PC-3 (cell line): ENCODE data around the gene THBS2. TPM values are rescaled to one million over a fixed set of nuclear protein-coding genes. Genes with fewer than 3 reads are reported as not detected.

Experiments
- ATAC-seq: fragments of 200-7000 bp; cut with Tn5 transposase; 2 replicates; pipeline ENCODE4 v1.9.1; 2020; ENCODE audit warnings: mild to moderate bottlenecking, moderate library complexity
- BruUV-seq: library from RNA; stranded (reverse); fragments of 400-500 nt; replicated peaks from 2 replicates; lab custom pipeline; 2021; lab: Mats Ljungman, UMichigan
- CTCF ChIA-PET: fragments of 300-600 bp; sonication (Branson Sonifier 250); formaldehyde crosslinking; loops from one replicate; lab custom pipeline; 2022; ENCODE audit warnings: antibody characterized with exemption; lab: Charles Lee
- POLR2A ChIA-PET: fragments of 300-600 bp; sonication (Branson Sonifier 250); formaldehyde crosslinking; loops from one replicate; lab custom pipeline; 2022; ENCODE audit warnings: antibody characterized with exemption; ENCODE audit not compliant: unreplicated experiment; lab: Charles Lee
- DNase-seq: peaks from one replicate; pipeline ENCODE4 v3.0.0-alpha.2; 2015
- H2AFZ ChIP-seq: fragments of 300-600 bp; sonication (generic); 2 replicates; pipeline ENCODE4 v1.6.0; 2016; ENCODE audit warnings: antibody characterized with exemption, low read length
- H3F3A ChIP-seq: fragments of 300-600 bp; sonication (generic); one replicate; pipeline ENCODE4 v1.6.0; 2017; ENCODE audit warnings: antibody characterized with exemption, low read length, control low read depth, mild to moderate bottlenecking; ENCODE audit not compliant: unreplicated experiment
- H3K27ac ChIP-seq: fragments of 300-600 bp; sonication (generic); 2 replicates; pipeline ENCODE4 v1.5.1; 2016; ENCODE audit warnings: mild to moderate bottlenecking, low read length
- H3K27me3 ChIP-seq: fragments of 300-600 bp; sonication (generic); 2 replicates; pipeline ENCODE4 v1.6.1; 2016; ENCODE audit warnings: low read length, mixed read lengths
- H3K36me3 ChIP-seq: fragments of 300-600 bp; sonication (generic); 2 replicates; pipeline ENCODE4 v1.6.1; 2016; ENCODE audit warnings: low read depth, mixed run types, low read length, mixed read lengths
- H3K4me1 ChIP-seq: fragments of 300-600 bp; sonication (generic); 2 replicates; pipeline ENCODE4 v1.5.1; 2016; ENCODE audit warnings: low read length; ENCODE audit not compliant: insufficient read depth
- H3K4me2 ChIP-seq: fragments of 300-600 bp; sonication (generic); 2 replicates; pipeline ENCODE4 v1.6.0; 2016; ENCODE audit warnings: low read length
- H3K4me3 ChIP-seq: fragments of 300-600 bp; sonication (generic); 2 replicates; pipeline ENCODE4 v1.5.1; 2016; ENCODE audit warnings: mild to moderate bottlenecking, low read length, mixed read lengths
- H3K79me2 ChIP-seq: fragments of 300-600 bp; sonication (generic); 2 replicates; pipeline ENCODE4 v1.6.1; 2017; ENCODE audit warnings: low read length, mixed read lengths
- H3K9ac ChIP-seq: fragments of 300-600 bp; sonication (generic); 2 replicates; pipeline ENCODE4 v1.6.0; 2016; ENCODE audit warnings: mild to moderate bottlenecking, low read length
- H3K9me2 ChIP-seq: fragments of 300-600 bp; sonication (generic); replicated peaks from 2 replicates; pipeline ENCODE4 v1.6.1; 2016; ENCODE audit warnings: mixed run types, low read length, mixed read lengths
- H3K9me3 ChIP-seq: fragments of 300-600 bp; sonication (generic); 2 replicates; pipeline ENCODE4 v1.6.1; 2016; ENCODE audit warnings: low read length, mixed read lengths
- H4K20me1 ChIP-seq: fragments of 300-600 bp; sonication (generic); 2 replicates; pipeline ENCODE4 v1.6.1; 2016; ENCODE audit warnings: low read length, mixed read lengths
- EZH2 ChIP-seq: fragments of 300-600 bp; sonication (generic); IDR thresholded peaks from one replicate; pipeline ENCODE4 v1.6.1; 2017; ENCODE audit warnings: antibody characterized with exemption, mild to moderate bottlenecking, low read length; ENCODE audit not compliant: unreplicated experiment
- EZH2phosphoT487 ChIP-seq: fragments of 300-600 bp; sonication (generic); IDR thresholded peaks from 2 replicates; pipeline ENCODE4 v1.6.1; 2018; ENCODE audit warnings: mild to moderate bottlenecking, antibody characterized with exemption, low read length, borderline replicate concordance
- intact Hi-C: fragments of 100-400 bp; cut with micrococcal nuclease; formaldehyde crosslinking; loops from 2 replicates; pipeline ENCODE4 v1.9.0; 2023
- total RNA-seq: library from RNA; depleted of rRNA; stranded (reverse); fragments of >200 nt; gene quantifications from 2 replicates; pipeline ENCODE4 v1.2.3, GENCODE V29; 2014
- TF ChIP-seq, protein P1 (sequence below): fragments of 300-600 bp; sonication (generic); conservative IDR thresholded peaks from 2 replicates; pipeline ENCODE4 v1.5.1; 2017; ENCODE audit warnings: antibody characterized with exemption, low read depth, mild to moderate bottlenecking, low read length

The THBS2 gene
- total RNA-seq, 1 experiment from 2014 or later = not detected

DNA sequence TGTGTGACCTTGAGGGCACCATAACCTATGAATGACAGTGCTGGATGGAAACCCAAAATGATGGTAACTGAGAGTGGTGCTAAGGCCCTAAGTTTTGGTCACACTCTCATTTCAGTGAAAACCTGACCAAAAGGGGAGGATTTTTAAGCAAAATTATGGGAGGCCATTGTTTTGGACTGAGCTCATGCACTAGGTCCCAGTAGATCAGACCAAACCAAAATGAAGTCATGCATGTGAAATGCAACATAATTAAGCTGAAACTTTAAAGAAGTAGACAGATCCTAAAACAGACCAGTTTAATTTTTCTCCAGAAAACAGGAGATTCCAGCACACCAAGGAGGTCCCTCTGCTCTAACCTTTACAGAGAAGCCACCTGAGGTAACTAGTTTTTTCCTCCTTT lies 24.0 kb upstream of the THBS2 start:
- Histone ChIP-seq H3F3A (no peaks in the 10 kb centered on the region), H3K9me2 (no peaks in the 10 kb centered on the region), H3K79me2 (no peaks in the 10 kb centered on the region), H3K9ac (no peak overlapping the region), H2AFZ (no peak overlapping the region), H3K27ac (no peak overlapping the region), H3K4me1 (no peaks in the 10 kb centered on the region), H3K27me3 (no peaks in the 10 kb centered on the region), H3K4me3 (no peak overlapping the region), H3K9me3 (no peaks in the 10 kb centered on the region), H3K4me2 (no peak overlapping the region), H3K36me3 (no peaks in the 10 kb centered on the region), H4K20me1 (no peaks in the 10 kb centered on the region)
- ATAC-seq (no peak), DNase-seq (no peak)
- ChIA-PET CTCF (no interaction called here), POLR2A (no interaction called here)
- BruUV-seq = no TSS peak
- no peak for TF ChIP-seq EZH2
- no peak for TF ChIP-seq EZH2phosphoT487
- TF ChIP-seq, protein P1, sequence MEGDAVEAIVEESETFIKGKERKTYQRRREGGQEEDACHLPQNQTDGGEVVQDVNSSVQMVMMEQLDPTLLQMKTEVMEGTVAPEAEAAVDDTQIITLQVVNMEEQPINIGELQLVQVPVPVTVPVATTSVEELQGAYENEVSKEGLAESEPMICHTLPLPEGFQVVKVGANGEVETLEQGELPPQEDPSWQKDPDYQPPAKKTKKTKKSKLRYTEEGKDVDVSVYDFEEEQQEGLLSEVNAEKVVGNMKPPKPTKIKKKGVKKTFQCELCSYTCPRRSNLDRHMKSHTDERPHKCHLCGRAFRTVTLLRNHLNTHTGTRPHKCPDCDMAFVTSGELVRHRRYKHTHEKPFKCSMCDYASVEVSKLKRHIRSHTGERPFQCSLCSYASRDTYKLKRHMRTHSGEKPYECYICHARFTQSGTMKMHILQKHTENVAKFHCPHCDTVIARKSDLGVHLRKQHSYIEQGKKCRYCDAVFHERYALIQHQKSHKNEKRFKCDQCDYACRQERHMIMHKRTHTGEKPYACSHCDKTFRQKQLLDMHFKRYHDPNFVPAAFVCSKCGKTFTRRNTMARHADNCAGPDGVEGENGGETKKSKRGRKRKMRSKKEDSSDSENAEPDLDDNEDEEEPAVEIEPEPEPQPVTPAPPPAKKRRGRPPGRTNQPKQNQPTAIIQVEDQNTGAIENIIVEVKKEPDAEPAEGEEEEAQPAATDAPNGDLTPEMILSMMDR = no peak
- intact Hi-C loops = no loop called here

DNA sequence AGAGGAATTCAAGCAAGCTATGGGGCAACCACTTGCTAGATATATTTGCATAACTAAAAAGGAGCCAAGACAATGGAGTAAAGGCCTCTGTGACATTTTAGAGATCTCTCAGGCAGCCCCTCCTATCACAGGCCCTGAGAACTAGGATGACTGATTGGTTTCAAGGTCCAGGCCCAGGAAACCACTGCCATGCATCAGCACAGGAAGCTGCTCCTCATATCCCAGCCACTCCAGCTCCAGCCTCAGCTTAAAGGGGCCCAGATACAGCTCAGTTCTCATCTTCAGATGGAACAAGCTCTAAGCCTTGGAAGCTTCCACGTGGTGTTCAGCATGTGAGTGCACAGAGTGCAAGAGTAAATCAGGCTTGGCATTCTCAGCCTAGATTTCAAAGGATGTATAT lies 21.1 kb upstream of the THBS2 start:
- H3F3A ChIP-seq = no peaks in the 10 kb centered on the region
- no peaks in the 10 kb centered on the region for H3K9me3 ChIP-seq
- BruUV-seq = no TSS peak
- no peak for DNase-seq
- H4K20me1 ChIP-seq = no peaks in the 10 kb centered on the region
- intact Hi-C loops = no loop called here
- H3K79me2 ChIP-seq = no peaks in the 10 kb centered on the region
- no peaks in the 10 kb centered on the region for H3K4me1 ChIP-seq
- CTCF ChIA-PET = no interaction called here
- no peak overlapping the region for H2AFZ ChIP-seq
- POLR2A ChIA-PET = interaction anchor here (0.6 kb wide), 1 partner anchor 29 kb away, joined by 35 read pairs; no protein-coding TSS in a partner anchor
- H3K9me2 ChIP-seq = no peaks in the 10 kb centered on the region
- no peak overlapping the region for H3K4me2 ChIP-seq
- H3K27ac ChIP-seq = no peak overlapping the region
- no peaks in the 10 kb centered on the region for H3K36me3 ChIP-seq
- TF ChIP-seq, protein P1 = no peak
- TF ChIP-seq EZH2 = no peak
- H3K4me3 ChIP-seq = no peak overlapping the region
- H3K27me3 ChIP-seq = no peaks in the 10 kb centered on the region
- ATAC-seq = no peak
- no peak overlapping the region for H3K9ac ChIP-seq

DNA sequence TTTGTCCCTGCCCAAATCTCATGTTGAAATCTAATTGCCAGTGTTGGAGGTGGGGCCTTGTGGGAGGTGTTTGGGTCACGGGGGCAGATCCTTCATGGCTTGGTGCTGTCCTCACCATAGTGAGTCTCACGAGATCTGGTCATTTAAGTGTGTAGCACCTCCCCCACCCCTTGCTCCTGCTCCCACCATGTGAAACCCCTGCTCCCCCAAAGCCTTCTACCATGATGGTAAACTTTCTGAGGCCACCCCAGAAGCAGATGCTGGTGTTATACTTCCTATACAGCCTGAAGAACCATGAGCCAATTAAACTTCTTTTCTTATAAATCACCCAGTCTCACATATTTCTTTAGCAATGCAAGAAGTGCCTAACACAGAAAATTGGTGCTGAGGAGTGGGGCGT lies 19.9 kb upstream of the THBS2 start:
- Histone ChIP-seq H3K4me1 (no peaks in the 10 kb centered on the region), H3K9ac (no peak overlapping the region), H3K9me3 (no peaks in the 10 kb centered on the region), H3K79me2 (no peaks in the 10 kb centered on the region), H2AFZ (no peak overlapping the region), H3K9me2 (no peaks in the 10 kb centered on the region), H3F3A (no peaks in the 10 kb centered on the region), H3K27me3 (no peaks in the 10 kb centered on the region), H3K27ac (no peak overlapping the region), H3K36me3 (no peaks in the 10 kb centered on the region), H3K4me3 (no peak overlapping the region), H4K20me1 (no peaks in the 10 kb centered on the region), H3K4me2 (no peak overlapping the region)
- ChIA-PET CTCF (no interaction called here), POLR2A (no interaction called here)
- TF ChIP-seq, protein P1 = no peak
- TF ChIP-seq EZH2 (no peak), EZH2phosphoT487 (no peak)
- ATAC-seq (no peak), DNase-seq (no peak)
- BruUV-seq = no TSS peak
- intact Hi-C loops = no loop called here
